Neural progenitor cell (in vitro differentiated cells): ENCODE data around the gene MRC1.

Source experiments
- CTCF ChIP-seq: fragments of 200-600 bp; sonication (generic); IDR thresholded peaks from 2 replicates; pipeline ENCODE4 v1.5.1; 2017; ENCODE audit warnings: antibody characterized with exemption, mild to moderate bottlenecking
- EZH2 ChIP-seq: fragments of 200-600 bp; sonication (generic); IDR thresholded peaks from 2 replicates; pipeline ENCODE4 v1.6.1; 2017; ENCODE audit warnings: antibody characterized with exemption, mild to moderate bottlenecking, moderate library complexity
- EZH2phosphoT487 ChIP-seq: fragments of 200-600 bp; sonication (generic); IDR thresholded peaks from 2 replicates; pipeline ENCODE4 v1.6.1; 2017; ENCODE audit warnings: antibody characterized with exemption

GRCh38 chr10:17816199-17816598, 7.1 kb downstream of the MRC1 start:
- no peak for TF ChIP-seq EZH2
- TF ChIP-seq CTCF: no peak
- TF ChIP-seq EZH2phosphoT487: no peak
